GM12875 (cell line): Measurements from ENCODE around the gene TMC2.
A peak's percentile ranks its signal among the peaks of the same experiment; 100 is the strongest.

Experiments used
- H3K4me3 ChIP-seq: one replicate; pipeline ENCODE4 v1.5.1; 2011; ENCODE audit warnings: low read depth, low read length, control low read depth
- TF ChIP-seq, protein P1 (sequence below): IDR thresholded peaks from 2 replicates; pipeline ENCODE4 v1.5.1; 2011; ENCODE audit warnings: low read depth, mild to moderate bottlenecking, control low read depth, inconsistent platforms, low read length, moderate library complexity, borderline replicate concordance; ENCODE audit not compliant: insufficient read depth

TMC2 gene

DNA sequence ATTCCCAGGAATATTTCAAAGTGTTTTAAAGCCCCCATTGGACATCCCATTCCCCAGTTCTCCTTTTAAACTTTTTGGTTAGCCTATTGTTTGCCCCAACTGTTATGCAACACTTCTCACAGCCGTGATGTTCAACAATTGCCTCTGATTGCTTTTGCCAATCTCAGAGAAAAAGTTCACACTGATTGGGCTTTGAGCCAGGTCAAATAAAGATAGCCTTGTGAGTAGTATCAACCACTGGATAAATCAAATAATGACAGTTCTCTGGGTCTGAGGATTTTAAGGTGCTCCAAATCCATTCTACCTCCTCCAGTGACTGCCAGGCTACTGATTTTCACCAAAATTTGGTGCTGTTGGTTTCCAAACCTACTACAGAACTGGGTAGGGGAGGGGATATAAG, 97.0 kb downstream of the TMC2 start:
- TF ChIP-seq, protein P1, sequence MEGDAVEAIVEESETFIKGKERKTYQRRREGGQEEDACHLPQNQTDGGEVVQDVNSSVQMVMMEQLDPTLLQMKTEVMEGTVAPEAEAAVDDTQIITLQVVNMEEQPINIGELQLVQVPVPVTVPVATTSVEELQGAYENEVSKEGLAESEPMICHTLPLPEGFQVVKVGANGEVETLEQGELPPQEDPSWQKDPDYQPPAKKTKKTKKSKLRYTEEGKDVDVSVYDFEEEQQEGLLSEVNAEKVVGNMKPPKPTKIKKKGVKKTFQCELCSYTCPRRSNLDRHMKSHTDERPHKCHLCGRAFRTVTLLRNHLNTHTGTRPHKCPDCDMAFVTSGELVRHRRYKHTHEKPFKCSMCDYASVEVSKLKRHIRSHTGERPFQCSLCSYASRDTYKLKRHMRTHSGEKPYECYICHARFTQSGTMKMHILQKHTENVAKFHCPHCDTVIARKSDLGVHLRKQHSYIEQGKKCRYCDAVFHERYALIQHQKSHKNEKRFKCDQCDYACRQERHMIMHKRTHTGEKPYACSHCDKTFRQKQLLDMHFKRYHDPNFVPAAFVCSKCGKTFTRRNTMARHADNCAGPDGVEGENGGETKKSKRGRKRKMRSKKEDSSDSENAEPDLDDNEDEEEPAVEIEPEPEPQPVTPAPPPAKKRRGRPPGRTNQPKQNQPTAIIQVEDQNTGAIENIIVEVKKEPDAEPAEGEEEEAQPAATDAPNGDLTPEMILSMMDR = no peak
- no peak overlapping the region for H3K4me3 ChIP-seq

DNA sequence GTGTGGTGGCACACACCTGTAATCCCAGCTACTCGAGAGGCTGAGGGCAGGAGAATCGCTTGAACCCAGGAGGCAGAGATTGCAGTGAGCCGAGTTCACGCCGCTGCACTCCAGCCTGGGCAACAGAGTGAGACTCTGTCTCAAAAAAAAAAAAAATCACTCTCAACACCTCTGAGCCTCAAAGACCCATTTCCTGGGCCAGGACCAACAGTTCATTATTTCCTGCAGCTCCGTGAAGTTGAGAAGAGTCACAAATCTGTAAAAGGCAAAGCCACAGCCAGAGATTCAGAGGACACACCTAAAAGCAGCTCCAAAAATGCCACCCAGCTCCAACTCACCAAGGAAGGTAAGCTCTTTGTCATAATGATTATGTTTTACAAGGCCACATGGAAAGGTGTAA, 100.9 kb downstream of the TMC2 start:
- no peak overlapping the region for H3K4me3 ChIP-seq
- TF ChIP-seq, protein P1 = no peak

DNA sequence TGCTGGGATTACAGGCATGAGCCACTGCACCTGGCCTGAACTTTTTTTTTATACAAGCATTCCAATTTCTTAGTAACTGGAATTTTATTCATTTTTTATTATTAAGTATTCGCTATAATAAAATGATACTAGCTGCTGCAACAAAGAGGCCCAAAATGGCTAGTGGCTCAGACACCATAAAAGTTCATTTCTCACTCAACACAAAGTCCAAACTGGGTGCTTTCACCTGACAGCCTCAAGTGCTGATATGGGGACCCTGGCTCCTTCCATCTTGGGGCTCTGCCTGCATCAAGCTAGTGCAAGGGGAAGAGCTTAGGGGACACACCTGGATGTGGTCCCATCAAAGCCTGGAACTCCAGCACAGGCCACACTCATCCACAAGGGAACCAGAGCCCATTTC, 103.9 kb downstream of the TMC2 start:
- H3K4me3 ChIP-seq = no peak overlapping the region
- TF ChIP-seq, protein P1 = no peak

DNA sequence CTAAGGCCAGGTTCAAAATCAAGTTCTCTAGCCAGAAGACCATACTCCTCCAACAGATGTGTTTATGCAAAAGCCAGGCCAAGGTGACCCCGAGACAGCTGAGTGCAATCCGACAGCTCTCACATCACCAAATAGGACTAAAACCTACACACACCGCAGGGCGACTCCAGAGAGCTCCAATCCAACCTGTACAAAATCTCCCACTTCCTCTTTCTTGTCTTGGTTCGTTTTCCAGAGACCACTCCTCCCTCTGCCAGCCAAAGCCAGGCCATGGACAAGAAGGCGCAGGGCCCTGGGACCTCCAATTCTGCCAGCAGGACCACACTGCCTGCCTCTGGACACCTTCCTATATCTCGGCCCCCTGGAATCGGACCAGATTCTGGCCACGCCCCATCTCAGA, 104.5 kb downstream of the TMC2 start:
- no peak overlapping the region for H3K4me3 ChIP-seq
- TF ChIP-seq, protein P1 = no peak

DNA sequence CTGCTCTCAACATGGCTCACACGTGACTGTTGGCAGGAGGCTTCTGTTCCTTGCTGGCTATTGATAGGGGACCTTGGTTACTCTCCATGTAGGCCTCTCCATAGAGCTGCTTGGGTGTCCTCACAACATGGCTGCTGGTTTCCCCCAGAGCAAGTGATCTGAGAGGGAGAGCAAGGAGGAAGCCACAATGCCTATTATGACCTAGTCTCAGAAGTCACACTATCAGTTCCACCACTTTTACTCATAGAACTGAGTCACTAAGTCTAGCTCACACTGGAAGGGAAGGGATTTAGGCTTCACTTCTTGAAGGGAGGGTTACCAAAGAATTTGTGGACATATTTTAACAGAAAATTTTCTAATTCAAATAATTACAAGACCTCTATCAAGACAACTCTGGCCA, 107.3 kb downstream of the TMC2 start:
- TF ChIP-seq, protein P1 = no peak

DNA sequence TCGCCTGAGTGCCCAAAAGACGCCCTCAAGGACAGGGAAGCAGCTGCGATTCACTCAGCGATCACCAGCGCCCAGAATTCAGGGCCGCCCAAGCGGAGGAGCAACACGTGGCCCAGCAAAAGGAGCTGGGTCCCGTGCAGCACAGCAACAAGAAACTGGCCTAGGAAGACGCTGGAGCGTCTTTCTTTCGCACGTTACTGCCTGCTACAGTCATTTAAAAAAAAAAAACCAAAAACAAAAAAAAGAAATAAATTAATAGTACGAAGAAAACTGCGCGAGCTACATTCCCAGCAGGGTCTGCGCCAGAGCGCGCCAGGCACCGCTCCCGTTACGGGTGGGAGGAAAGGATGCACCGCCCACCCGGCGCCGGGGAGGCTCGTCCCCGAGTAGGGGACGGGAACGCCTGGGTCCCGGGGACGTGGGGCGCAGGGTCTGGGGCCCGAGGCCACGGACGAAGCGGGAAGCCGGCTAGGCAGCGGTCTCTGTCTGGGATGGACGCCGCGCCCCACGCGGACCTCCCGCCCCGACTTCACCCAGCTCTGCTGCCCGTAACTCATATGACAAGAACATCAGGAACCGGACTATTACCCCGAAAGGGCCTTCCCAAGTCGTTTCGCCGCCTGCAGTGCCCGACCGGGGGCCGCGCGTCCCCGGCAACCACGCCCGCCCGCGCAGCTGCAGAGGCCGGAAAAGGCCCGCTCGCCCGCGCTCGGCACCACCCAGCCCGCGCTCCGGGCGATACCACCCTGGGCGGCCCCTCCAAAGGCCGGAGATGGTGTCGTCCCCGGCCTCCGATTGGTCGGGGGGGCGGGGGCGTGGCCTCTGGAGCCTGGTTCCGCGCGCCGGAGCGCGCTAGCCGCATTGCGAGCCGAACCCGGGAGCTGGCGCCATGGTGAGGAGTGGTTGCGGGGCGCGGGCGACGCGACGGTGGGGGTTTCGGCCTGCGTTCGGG, 115.7 kb downstream of the TMC2 start, which contains the start of gene NOP56:
NOP56 (plus strand) TSS at position 861 of the 952 bp plus-strand sequence; CDS start at position 890, 29 bp downstream.
- TF ChIP-seq, protein P1 = no peak
- H3K4me3 ChIP-seq = peak within 1 kb of the TSS; percentile 90

More for the DNA sequence above, 107.3 kb downstream of the TMC2 start:
- H3K4me3 ChIP-seq = no peak overlapping the region
